HG02970 (cell line): ENCODE data around the gene SLAMF9.

Experiments used
- ATAC-seq: cut with Tn5 transposase; IDR thresholded peaks from one replicate; pipeline ENCODE4 v1.9.1; 2021; ENCODE audit warnings: mild to moderate bottlenecking, moderate library complexity, moderate number of reproducible peaks; ENCODE audit not compliant: unreplicated experiment, low FRiP score

The SLAMF9 gene

DNA sequence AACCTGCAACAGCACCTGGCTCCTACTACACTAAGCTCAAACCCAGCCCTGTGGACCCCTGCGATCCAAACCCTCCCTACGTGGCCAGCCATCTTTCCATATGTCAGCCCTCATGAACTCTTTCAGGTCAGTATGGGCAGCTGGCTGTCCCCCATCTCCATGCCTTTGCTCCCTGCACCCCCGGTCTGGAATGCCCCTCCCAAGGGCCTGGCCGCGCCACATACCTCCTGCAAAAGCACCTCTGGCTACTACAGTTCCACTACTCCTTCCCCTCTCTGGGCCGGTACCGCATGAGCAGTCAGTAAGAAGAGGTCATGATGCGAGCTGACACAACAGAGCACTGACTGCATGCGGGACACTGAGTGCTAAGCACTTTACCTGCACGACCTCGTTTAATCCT lies 18.7 kb downstream of the SLAMF9 start:
- no peak for ATAC-seq

- ATAC-seq, result no peak
Observed at GRCh38 chr1:159934136-159935039, 19.6 kb downstream of the SLAMF9 start.

DNA sequence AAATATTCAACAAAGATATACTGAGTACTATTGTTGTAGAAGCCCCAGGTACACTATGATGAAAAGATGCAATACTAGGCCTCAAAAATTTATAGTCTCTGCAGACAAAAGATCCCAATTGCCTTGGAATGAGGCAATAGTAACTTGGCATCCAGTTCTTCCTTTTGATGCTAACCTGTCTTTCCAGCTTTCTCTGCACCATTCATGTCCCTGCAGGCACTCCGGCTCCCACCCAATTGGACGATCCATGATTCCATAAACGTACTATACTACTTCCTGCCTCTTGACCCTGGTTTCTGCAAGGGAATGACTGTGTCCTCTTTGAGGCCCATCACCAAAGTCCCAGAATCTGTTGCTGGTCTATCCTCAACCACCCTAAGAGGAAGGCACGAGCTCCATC lies 20.7 kb downstream of the SLAMF9 start:
- no peak for ATAC-seq

GRCh38 chr1:159932296-159933285 lies 21.4 kb downstream of the SLAMF9 start:
- ATAC-seq, result no peak

GRCh38 chr1:159931795-159932173 lies 22.3 kb downstream of the SLAMF9 start:
- ATAC-seq, result no peak

GRCh38 chr1:159931101-159931794 lies 22.8 kb downstream of the SLAMF9 start:
- ATAC-seq, result no peak

DNA sequence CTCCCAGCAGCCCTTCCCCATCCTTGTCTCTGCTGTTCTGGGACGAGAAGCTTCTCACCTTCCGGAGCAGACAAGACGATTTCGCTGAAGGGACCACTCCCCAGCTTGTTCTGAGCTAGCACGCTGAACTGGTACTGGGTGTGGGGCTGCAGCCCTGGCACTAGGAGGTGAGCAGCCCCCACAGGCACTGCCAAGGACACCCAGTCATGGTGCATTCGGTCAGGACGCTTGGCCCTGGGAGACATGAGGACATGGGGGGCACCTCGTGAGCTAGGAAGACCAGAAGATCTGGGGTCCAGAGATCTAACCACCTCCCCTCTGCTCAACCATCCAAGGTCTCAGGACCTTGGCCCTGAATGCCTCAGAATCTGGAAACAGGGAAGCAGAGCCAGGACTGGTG lies 23.4 kb downstream of the SLAMF9 start:
- ATAC-seq, result no peak

GRCh38 chr1:159930216-159930615 lies 23.8 kb downstream of the SLAMF9 start:
- no peak for ATAC-seq

GRCh38 chr1:159929155-159930051 lies 24.6 kb downstream of the SLAMF9 start:
- ATAC-seq, result no peak

DNA sequence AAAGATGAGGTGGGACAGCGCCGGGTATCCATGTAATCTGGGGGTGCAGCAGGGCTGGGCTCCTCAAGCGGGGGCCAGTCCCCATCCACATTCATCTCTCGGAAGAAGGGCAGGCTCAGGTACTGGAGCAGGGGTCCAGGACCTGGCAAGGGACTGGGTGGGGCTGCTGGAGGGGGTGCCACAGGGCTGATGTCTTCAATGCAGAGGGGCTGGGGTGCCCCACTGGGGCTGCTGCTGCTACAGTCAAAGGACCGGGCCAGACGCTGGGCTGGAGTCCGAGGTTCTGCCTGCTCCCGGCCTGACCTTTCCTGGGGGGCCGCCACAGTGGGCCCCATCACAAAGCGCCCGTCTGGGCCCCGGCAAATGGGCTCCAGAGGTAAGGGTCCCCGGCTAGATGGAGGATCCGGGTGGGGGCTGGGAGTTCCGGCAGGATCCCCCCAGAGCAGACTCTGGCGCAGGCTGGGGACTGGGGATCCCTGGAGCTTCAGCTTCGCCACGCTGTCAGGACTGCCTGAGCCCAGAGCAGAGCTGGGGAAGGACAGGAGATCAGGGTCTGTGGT lies 25.5 kb downstream of the SLAMF9 start:
- no peak for ATAC-seq

DNA sequence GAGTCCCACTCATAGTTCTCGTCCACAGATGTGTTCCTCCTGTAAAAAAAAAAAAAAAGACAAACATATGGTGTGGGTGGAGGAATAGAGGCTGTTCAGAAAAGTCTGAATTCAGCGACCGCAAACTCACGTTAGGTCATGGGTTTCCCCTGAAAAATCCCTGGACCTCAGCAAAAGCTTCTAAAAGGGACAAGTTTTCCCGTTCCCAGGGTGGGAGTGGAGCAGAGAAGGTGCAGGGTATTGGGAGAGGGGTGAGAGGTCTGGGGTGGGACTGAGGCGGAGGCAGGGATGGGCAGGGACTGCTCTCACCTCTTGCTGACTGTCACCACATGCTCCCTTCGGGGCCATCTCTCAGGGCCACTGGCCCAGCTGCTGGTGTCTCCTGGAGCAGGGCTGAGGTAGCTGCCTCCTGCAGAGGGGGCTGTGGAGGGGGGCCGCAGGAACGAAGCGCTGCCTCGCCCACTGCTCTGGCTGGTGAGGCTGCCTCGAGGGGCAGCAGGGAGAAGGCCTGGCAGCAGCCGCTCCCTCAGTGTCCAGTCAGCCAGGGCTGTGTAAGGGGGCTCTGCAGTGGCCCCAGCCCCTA lies 26.1 kb downstream of the SLAMF9 start:
- ATAC-seq, result no peak

DNA sequence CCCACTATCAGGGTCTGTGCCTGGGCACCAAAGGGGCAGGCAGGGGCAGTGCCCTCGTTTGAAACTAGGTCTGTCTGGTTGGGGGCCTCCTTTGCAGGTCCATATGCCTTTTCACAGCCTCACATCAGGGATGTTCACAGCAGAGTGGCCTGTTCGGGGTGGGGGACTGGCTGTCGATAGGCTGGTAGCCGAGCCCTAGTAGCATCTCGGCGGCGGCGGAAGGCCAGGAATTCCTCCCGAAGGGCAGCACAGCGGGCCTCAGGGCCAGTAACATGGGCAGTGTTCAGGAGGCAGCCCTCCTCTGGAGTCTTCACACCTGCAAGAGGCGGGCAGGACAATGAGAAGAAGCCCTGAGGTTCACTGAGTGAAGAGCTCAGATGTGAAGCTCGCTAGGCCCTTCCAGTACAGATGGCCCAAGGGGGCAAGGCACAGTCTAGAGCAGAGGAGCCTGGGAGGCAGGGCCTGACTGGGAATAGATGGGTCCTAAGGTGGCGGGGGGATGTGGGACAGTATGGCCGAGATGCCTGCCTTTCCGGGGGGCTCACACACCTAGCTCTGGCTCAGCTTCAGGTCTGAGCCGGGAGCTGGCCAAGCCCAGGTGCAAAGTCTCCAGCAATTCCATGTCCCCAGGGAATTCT lies 26.7 kb downstream of the SLAMF9 start:
- no peak for ATAC-seq

DNA sequence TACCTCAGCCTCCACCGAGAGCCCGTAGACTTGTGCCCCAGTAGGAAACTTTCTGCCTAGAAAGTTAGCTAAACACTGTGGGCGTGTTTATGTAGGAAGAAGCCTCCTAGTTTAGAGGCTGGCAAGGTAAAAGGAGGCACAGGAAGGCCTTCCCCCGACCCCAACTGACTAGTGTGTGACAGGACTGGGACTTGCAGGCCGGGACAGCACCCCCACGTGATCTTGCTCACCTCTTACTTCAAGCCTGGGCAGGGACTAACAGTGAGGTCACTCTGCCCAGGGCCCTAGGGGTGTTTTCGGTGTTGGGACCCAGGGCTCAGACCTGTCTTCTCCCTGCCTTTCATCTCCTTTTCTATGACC lies 28.3 kb downstream of the SLAMF9 start:
- peak; percentile 1 for ATAC-seq

- ATAC-seq, result peak; percentile 44
Observed at GRCh38 chr1:159924791-159925718, 29.0 kb downstream of the SLAMF9 start, which contains the start of gene TAGLN2. TSS of gene TAGLN2 (minus strand) at chr1:159925507. CDS start at chr1:159920509, 4,998 bp downstream.

- ATAC-seq, result no peak
Observed at GRCh38 chr1:159924025-159924790, 29.8 kb downstream of the SLAMF9 start.

DNA sequence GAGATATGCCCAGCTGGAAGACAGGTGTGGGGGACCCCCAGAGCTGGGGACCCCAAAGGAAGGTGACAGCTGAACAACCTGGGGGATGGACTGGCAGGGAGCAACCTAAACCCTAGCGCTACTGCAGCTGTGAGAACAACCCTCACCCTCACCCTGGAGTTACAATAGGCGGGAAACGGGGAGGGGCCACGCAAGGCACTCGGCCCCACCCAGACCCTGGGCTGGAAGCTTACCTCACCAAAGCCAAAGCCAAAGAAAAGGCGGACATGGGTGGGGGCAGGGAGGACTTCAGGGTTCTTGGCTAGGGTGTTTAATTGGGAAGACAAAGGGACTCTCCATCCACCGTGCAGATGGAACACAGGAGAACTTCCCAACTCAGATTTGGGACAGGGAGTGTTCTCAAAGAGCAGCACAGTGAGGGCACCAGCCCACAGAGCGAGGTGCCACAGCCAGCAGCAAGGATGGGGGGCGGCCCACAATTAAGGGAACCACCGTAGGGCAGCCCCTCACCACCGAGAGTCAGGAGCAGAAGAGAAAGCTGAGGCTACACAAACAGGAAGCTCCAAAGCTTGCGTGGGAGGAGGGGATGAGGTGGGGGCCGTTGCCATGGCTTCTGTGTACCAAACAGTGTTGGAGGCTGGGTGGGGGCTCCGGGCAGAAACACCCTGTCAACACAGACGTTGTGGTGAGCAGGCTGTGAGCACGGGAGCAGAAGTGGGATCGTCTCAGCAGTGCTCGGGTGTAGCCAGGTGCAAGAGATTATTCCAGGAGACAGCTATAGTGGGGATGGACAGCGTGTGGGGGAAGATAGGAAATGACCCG lies 30.6 kb downstream of the SLAMF9 start:
- peak; percentile 32 for ATAC-seq
